KG1 (cell line): ENCODE measurements around the gene SRRM4.

Source experiments
- DNase-seq: peaks from one replicate; lab custom pipeline; 2025; lab: John Stamatoyannopoulos, UW

SRRM4 gene

DNA sequence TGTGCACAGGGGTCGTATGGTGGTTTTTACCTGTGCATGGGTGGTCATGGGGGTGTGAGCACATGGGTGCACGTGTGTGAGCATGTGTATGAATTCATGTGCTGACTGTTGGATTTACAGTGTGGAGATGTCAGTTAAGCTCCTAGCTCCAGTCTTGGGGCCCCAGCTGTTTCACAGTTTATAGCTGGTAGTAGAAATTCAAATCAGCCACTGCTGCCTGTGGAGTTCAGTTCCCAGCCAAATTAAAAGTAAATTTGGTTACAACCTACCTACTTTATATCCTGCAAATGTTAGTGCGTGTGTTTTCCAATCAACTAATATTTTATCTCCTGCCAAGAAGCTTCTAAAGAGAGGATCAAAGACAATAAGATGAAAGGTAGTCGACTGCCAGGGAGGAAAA lies 141.4 kb downstream of the SRRM4 start:
- no peak for DNase-seq

DNA sequence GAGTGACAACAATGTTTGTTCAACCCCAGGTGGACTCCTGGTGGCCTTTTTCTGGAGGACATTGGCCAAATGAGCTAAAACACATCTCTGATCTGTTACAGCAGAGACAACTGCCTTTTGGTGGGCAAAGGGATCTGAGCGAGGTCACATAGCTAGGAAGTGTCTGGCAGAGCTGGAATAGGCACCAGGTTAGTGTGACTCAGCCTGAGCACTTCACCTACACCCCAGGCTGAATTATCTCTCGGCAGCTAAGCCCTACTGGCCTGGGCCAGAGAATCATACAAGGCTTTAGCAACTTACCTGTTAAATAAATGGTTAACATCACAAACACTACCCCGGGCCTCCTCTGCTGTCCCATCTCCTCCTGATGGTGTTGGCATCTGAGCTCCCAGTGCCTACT lies 147.2 kb downstream of the SRRM4 start:
- no peak for DNase-seq

DNA sequence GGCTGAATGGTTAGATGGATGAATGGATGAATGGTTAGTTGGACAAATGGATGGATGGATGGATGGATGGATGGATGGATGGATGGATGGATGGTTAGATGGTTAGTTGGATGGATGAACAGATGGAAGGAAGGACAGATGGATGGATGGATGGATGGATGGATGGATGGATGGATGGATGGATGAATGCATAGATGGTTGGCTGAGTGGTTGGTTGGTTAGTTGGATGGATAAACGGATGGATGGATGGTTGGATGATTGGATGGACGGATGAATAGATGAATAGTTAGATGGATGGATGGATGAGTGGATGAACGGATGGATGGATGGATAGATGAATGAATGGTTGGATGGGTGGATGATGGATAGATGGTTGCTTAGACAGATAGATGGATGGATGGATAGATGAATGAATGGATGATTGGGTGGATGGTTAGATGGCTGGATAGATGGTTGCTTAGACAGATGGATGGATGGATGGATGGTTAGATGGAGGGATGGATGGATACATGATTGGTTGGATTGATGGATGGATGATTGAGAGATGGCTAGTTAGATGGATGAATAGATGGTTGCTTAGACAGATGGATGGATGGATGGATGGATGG lies 148.6 kb downstream of the SRRM4 start:
- DNase-seq = no peak

DNA sequence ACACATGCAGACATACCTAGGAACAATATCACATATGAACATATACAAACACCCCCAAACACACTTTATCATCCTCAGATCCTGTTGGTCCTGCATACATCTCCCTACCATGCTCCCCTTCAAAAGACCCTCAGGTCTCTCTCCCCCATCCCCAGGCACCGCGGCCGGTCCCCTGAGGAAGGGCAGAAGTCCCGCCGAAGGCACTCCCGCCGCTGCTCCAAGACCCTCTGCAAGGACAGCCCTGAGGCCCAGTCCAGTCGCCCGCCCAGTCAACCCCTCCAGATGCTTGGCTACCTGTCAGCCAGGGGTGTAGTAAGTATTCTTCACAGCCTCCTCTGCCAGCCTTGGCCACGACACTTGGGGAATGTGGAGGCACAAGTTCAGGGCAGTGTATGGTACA lies 149.2 kb downstream of the SRRM4 start:
- no peak for DNase-seq

DNA sequence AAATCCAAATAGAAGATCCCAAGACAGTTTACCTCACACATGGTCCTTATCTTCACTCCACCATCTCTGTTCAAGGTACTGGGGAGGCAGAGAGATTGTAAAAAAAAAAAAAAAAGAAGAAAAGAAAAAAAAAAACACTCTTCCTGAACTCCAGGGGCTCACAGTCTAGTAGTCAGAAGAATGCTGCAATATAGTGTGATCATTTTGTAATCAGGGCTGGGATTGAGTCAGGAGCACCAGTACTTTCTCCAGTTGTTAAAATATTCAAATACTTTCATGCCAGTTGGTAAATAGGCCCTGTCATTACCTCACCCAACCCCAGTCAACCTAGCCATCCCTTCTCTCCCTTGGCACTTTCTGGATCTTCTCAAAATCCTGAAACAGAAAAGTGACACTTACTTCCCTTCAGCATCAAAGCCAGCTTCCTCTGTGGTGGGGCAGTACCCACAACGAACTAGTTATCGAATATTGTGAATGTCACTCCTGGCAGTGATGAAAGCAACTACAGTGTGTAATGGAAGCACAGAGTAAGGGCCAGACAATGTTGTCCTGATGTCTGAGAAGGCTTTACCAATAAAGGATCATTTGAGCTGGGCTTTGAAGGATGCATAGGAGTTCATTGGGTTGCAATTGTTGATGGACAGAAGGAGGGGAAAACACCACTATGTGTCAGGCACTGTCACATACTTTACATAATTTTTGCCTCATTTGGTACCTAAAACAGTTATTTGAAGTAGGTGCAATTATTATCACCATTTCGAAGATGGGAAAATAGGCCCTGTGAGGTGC lies 153.1 kb downstream of the SRRM4 start:
- DNase-seq = no peak

DNA sequence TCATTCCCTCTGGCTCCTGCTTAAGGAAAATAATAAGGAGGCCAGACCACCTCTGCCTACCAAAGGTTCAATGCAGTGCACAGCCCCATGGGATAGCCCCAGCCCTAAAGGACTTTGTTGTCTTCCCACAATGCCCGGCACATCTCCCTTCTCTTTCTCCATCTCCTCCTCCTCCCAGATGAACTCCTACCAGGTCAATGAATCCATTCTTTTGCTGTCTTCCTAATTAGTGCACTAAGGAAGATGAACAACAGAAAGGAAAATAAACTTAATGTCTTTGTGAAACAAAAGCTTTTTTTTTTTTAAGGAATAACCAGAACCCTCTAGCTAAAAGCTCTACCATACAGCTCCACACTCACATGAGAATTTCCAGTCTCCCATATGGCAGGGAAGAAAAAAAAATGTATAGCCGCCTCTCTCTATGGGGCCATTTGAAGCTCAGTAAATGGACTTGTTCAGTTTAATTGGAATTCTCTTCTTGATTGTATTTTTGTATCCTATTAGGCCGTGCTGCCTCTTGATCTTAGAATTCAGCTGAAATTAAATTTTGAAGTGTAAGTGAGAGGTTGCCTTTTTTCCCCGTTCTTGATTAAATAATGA lies 155.6 kb downstream of the SRRM4 start:
- DNase-seq = no peak

DNA sequence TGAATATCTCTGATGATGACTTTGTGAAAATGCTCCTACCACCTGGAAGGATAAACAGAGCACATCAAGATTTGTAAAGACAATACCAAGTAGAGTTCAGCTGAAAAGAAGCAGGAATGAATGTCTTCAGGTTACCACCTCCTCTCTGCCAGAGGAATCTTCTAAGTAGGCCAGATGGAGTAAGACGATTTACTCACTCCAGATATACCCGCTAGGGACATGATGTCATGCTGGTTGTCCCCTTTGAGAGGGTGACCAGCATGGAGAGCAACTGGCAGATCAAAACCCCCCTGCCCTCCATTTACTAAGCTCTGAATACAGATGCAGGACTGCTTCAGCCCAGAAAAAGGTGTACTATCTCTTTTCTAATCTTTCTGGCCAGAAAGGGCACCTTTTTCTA lies 158.1 kb downstream of the SRRM4 start:
- no peak for DNase-seq

DNA sequence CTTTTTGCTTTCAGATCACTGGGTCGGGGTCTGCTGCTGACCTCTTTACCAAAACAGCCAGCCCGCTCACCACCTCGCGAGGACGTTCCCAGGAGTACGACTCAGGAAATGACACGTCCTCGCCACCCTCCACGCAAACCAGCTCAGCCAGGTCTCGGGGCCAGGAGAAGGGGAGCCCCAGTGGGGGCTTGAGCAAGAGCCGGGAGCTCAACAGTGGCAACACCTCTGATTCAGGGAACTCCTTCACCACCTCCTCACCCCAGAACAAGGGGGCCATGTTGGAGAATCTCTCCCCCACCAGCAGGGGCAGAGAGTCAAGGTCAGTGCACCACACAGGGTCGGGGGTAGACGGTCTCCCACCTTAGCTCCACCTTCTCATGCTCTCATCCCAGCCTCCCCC lies 164.0 kb downstream of the SRRM4 start:
- DNase-seq = no peak

DNA sequence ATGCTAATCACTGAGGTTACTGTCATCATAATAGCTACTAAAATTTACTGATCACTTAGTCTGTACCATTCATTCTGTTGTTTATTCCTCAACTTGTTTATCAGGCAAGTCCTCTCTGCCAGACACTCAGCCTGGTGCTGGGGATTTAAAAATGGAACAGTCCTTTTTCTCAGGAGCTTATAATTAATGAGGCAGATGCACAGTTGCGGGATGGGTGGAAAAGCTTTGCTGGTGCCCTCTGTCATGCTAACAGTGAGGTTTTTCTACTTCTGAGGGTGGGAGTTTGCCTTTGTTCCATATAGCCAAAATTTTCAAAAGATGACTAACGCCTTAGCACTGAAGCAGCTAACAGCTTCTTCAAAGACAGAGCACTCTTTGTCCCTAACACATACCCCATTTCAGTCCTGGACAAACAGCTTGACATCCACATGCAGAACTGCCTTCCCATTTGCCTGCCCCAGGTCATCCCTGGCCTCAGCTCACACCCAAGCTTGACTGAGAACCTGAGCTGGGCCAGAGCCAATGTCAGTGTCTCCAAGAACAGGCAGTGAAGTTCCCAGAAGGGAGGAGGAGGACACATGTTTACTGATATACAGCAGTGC lies 166.6 kb downstream of the SRRM4 start:
- no peak for DNase-seq

DNA sequence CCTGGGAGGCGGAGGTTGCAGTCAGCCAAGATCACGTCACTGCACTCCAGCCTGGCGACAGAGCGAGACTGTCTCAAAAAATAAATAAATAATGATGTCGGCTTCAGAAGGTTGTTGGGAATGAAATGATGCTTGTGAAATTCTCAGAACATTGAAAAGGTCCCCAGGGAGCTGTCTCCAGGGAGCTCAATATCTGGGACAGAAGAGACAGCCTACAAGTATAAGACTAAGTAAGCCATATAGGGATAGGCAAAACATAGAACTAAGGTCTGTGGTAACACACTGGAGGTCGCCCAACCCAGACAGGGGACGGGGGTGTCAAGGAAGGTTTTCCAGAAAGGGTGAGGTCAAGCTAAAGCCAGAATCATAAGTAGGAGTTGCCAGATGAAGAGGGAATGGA lies 167.9 kb downstream of the SRRM4 start:
- no peak for DNase-seq

DNA sequence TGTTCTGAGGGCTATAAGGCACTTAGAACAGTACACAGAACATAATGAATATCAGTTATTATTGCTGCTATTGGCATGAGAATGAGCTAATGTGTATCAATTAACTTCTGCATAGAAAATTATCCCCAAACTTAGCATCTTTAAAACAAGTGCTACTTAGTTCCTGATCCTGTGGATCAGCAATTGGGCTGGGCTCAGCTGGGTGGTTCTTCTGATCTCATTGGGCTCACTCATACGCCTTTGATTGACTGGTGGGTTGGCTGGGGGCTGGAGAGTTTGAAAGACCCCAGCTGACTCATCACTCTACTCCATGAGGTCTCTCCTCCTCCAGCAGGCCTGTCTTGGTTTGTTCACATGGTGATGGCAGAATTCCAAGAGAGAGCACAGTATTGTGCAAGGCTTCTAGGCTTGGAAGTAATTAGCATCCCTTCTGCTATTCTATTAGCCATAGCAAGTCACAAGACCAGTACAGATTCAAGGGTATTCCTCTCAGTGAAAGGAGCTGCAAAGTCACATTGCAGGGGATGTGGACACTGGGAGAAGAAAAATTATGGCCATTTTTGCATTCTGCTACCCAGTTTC lies 170.2 kb downstream of the SRRM4 start:
- no peak for DNase-seq

DNA sequence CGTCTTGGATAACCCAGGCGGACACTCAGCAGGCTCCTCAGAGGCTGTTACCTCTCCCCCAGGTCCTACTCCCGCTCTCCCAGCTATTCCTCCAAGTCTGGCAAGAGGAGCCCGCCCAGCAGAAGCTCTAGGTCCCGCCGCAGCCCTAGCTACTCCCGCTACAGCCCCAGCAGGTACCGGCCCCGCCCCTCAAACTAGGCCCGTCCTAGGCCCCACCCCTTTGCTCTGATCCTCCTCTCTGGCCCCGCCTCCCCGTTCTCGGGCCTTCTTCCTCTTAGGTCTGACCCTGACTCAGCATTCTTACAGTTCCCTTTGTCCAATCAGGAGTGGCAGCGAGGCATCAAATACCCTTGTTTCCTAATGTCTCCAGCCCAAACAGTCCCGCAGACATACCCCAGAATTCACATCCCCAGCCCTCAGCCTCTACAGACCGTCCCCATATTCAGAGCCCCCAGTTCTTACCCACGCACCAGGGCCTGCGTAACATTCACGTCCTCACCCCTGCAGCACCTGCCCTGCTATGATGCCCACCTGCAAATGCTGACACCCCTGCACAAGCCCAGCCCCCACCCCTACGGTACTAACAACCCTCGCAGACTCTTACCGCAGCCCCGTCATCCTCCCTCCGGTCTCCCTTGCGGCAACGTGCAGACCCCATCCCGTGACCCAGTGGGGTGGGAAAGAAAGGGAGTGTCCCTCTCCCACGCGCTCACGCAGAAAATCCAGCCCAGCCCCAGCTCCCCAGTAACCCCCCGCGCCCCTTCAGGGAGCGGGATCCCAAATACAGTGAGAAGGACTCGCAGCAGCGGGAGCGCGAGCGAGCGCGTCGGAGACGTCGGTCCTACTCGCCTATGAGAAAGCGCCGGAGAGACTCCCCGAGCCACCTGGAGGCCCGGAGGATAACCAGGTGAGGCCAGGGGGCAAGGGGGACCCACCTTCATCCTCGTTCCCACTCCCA lies 172.4 kb downstream of the SRRM4 start:
- no peak for DNase-seq

DNA sequence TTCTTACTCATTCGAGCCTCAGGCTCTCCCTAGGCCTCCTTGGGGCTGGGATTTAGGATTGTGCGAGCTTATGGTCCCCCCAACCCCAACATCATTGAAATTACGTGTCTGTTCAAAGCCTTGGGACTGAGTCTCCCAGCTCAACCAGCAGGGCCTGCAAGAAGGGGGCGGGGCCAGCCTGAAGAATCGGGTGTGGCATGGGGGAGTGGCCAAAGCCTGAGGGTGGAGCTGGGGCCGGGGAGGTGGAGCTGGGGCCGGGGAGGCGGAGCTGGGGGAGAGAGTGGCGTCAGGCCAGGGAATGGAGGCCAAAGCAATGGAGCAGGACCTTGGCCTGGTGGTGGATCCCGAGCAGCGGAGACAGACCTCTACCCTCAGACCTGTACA lies 173.1 kb downstream of the SRRM4 start:
- no peak for DNase-seq

DNA sequence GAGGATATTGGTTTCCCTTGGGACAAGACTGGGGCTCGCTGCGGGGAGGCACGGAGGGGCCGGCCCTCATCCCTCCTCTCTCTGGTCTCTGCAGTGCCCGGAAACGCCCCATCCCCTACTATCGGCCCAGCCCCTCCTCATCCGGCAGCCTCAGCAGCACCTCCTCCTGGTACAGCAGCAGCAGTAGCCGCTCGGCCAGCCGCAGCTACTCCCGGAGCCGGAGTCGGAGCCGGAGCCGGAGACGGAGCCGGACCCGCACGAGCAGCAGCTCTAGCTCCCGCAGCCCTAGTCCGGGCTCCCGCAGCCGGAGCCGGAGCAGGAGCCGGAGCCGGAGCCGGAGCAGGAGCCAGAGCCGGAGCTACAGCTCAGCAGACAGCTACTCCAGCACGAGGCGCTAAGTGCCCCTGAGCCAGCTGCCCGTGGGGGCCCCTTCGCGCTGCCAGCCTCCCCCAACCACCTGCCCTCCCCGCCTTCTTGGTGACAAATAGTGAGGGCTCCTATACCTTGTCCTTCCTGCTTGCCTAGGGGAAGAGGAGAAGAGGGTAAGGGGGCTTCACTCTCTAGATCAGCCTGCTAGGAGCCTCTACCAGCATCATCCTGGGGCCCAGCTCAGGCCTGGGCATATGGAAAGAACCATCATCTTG lies 175.2 kb downstream of the SRRM4 start:
- DNase-seq = no peak

DNA sequence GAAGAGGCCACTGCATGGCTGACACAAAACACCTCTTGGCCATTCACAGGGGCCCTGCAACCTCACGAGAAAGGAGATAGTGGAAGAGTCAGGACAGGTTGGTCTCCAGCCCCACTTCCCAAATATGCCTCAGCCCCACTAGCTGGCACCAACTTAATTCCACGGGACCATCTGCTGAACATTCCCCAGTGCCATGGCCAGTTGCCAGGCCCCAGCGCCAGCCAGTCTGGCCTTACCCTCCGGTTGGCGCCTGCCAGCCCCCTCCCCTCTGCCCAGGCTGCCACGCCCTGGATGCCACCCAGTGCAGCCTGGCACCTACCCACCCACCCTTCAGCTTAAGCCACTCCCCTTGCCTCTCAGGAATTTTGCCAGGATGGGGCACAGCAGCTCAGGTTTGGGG lies 176.2 kb downstream of the SRRM4 start:
- DNase-seq = no peak

DNA sequence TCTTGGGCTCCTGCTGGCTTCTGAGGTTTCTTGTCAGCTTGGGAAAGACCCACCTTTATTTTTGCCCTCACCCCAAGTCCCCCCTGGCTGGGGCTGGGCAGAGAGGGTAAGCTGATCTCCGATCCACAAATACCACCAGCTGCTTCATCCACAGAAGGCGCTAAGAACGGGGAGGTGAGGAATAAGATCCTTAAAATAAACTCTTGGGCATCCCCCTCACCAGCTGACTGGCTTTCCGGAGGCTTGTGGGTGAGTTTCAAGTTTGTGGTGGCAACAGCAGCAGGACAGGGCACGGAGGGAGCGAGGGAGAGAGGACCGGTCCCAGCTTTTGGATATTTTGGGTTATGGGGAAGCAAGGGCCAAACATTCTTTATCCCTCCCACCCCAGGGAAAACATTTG lies 176.6 kb downstream of the SRRM4 start:
- no peak for DNase-seq

DNA sequence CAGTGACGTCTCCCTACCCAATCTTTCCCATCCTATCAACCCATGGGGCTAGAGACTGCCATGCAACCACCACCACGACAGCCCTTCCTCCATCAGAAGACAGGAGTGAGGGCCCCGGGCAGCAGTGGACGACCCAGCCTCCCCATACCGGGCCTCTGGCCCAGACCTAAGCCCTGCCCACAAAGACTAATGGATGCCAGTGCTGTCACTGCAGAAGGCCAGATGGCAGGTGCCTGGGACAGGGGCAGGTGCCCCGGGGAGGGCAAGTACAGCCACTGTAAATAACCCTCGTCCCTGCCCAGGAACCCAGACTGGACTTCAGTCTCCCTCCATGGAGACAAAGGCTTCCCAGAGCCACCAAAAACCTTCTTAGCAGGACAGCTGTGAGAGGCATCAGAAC lies 177.1 kb downstream of the SRRM4 start:
- DNase-seq = no peak

DNA sequence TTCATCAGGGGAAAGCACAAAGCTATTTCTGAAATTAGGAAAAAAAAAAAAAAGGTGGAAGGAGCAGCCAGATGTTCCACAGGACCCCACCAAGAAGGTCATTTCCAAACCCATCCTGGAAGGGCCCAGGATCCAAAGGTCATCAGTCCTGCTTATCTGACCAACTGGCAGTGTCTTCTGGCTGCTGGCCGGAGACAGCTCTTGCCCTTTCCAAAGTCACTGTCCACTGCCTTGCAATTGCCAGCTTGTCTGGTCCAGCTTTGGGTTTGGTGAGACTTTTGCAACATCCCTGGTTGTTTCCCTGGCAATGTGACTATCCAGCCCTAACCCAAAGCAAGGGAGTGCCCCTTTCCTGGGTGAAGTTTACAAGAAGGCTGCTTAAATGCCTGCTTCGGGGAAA lies 178.5 kb downstream of the SRRM4 start:
- no peak for DNase-seq

DNA sequence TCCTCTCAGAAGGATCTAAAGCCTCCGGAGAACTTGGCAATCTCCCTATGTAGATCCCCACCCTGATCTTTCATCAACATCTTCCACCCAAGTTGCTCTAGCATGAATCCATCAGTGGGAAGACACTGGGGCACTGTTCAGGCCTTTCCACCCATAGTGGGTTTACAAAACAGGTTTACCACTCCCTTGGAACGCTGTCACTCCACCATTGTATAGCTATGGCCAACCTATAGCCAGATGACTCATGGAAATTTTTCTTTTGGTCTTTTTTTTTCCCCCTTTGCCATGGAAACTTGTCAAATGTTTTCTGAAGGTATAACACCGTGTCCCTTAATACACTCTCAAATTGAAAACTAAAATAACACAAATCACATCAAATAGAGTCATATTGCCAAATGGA lies 186.6 kb downstream of the SRRM4 start:
- DNase-seq = no peak

DNA sequence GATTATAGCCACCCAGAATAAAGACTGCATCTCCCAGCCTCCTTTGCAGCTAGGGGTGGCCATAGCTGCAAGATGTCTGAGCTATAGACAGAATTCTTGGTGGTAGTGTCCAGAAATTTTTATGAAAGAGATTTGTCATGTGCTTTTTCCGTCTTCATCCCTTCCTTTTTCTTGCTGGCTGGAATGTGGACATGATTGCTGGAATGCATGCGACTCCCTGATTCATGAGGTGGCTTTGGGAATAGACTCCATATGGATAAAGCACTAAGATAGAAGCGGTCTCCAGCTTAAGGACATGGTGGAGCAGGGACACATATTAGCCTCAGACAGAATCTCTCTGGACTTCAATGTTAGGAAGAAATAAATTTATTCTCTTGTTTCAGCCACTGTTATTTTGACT lies 187.4 kb downstream of the SRRM4 start:
- DNase-seq = no peak

DNA sequence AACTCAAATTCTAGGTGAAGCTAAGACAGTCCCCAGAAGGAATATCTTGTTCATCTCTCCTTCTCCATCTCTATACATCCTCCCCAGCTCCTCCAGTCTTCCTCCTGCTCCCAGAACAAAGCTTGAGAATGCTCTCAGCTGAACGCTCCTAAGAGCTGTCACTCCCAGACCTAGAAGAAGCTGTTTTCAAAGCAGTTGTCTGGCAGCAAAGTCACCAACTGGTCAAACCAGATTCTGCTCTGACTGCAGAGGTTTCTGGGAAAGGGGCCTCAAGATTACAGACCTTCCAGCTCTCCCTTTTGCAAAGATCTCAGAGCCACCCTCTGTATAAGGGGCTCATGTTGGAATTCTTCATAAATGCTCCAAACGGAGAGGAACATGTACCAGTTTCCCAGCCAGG lies 187.8 kb downstream of the SRRM4 start:
- no peak for DNase-seq
